DND-41 (cell line): ENCODE results near the gene PRXL2A.

Source experiments
- ATAC-seq: fragments of 200-7000 bp; cut with Tn5 transposase; 3 replicates; pipeline ENCODE4 v1.9.1; 2021; ENCODE audit warnings: low read depth; ENCODE audit not compliant: insufficient read depth
- DNase-seq: peaks from one replicate; pipeline ENCODE4 v3.0.0-alpha.2; 2020
- H2AFZ ChIP-seq: 2 replicates; pipeline ENCODE4 v1.6.0; 2012; ENCODE audit warnings: low read depth, low read length
- H3K27ac ChIP-seq: 2 replicates; pipeline ENCODE4 v1.5.1; 2012; ENCODE audit warnings: low read length, inconsistent platforms
- H3K27me3 ChIP-seq: fragments of 200-600 bp; sonication (generic); 2 replicates; pipeline ENCODE4 v1.6.0; 2012; ENCODE audit warnings: low read length, mild to moderate bottlenecking, inconsistent platforms; ENCODE audit not compliant: insufficient read depth, poor library complexity
- H3K36me3 ChIP-seq: 2 replicates; pipeline ENCODE4 v1.5.1; 2012; ENCODE audit warnings: low read length, inconsistent platforms; ENCODE audit not compliant: insufficient read depth
- H3K4me1 ChIP-seq: 2 replicates; pipeline ENCODE4 v1.5.1; 2012; ENCODE audit warnings: mild to moderate bottlenecking, low read length; ENCODE audit not compliant: insufficient read depth
- H3K4me2 ChIP-seq: 2 replicates; pipeline ENCODE4 v1.6.0; 2012; ENCODE audit warnings: mild to moderate bottlenecking, moderate library complexity, low read length, inconsistent platforms; ENCODE audit not compliant: insufficient read depth
- H3K4me3 ChIP-seq, 2 experiments: fragments of 200-600 bp in 1 of 2; shearing (Covaris generic) in 1 of 2; 2 replicates each; pipeline ENCODE4 v1.5.1; 2012 to 2016; ENCODE audit warnings: inconsistent platforms in 2 of 2, low read length in 2 of 2, mild to moderate bottlenecking in 2 of 2, low read depth in 1 of 2, moderate library complexity in 1 of 2
- H3K79me2 ChIP-seq: 2 replicates; pipeline ENCODE4 v1.6.0; 2012; ENCODE audit warnings: low read length, inconsistent platforms; ENCODE audit not compliant: insufficient read depth
- H3K9ac ChIP-seq: 2 replicates; pipeline ENCODE4 v1.6.0; 2012; ENCODE audit warnings: low read depth, mild to moderate bottlenecking, inconsistent platforms, low read length, moderate library complexity
- H3K9me3 ChIP-seq: 2 replicates; pipeline ENCODE4 v1.5.1; 2012; ENCODE audit warnings: low read length, moderate library complexity, mild to moderate bottlenecking, inconsistent platforms; ENCODE audit not compliant: insufficient read depth, severe bottlenecking
- H4K20me1 ChIP-seq: 2 replicates; pipeline ENCODE4 v1.6.0; 2012; ENCODE audit warnings: low read length; ENCODE audit not compliant: insufficient read depth
- EZH2 ChIP-seq: IDR thresholded peaks from 3 replicates; pipeline ENCODE4 v1.6.1; 2012; ENCODE audit warnings: borderline replicate concordance, low read depth, mild to moderate bottlenecking, moderate library complexity, low read length, inconsistent platforms; ENCODE audit not compliant: severe bottlenecking
- TF ChIP-seq, protein P1 (sequence below): IDR thresholded peaks from 2 replicates; pipeline ENCODE4 v1.5.1; 2012; ENCODE audit warnings: borderline replicate concordance, low read length, moderate library complexity, mild to moderate bottlenecking; ENCODE audit not compliant: poor library complexity, severe bottlenecking; ENCODE audit errors: extremely low read depth

The PRXL2A gene

DNA sequence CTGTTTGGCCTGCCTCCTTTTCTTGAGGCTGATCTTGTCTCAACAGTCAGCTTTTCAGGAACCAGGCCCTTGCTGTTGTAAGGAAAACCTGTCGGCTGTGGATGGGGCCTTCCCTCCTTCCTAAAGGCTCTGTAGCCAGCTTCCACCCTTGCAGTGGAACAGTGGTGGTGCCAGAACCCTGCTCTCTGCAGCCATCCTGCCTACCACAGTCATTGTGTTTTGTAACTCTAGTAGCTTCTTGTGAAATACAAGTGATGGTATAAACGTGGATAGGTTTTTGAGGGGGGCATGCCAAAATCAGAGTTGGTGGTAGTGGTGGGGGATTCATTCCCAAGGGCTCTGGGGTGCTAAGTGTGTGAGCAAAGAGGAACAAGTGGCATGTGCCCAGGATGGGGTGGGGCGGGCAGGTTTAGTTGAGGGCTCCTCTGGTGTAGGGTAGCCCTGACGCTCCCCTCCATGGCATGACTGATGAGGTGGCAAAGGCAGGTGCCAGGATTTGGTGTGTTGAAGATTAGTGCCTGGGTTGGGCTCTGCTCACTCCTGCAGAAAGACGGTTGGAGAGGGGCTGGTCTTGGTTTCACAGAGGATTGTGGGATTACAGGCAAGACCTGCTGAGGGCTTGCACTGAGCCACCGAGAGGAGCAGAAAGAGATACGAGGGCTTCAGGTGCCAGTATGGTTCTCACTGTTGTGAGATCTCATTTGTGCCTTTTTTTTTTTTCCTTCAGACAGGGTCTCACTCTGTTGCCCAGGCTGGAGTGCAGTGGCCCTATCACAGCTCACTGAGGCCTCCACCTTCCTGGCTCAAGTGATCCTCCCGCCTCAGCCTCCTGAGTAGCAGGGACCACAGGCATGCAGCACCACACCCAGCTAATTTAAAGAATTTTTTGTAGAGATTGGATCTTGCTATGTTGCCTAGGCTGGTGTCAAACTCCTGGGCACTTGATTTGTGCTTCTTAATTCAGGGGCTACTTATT lies 53.1 kb downstream of the PRXL2A start:
- ATAC-seq, result no peak
- no peak overlapping the region for H3K9ac ChIP-seq

DNA sequence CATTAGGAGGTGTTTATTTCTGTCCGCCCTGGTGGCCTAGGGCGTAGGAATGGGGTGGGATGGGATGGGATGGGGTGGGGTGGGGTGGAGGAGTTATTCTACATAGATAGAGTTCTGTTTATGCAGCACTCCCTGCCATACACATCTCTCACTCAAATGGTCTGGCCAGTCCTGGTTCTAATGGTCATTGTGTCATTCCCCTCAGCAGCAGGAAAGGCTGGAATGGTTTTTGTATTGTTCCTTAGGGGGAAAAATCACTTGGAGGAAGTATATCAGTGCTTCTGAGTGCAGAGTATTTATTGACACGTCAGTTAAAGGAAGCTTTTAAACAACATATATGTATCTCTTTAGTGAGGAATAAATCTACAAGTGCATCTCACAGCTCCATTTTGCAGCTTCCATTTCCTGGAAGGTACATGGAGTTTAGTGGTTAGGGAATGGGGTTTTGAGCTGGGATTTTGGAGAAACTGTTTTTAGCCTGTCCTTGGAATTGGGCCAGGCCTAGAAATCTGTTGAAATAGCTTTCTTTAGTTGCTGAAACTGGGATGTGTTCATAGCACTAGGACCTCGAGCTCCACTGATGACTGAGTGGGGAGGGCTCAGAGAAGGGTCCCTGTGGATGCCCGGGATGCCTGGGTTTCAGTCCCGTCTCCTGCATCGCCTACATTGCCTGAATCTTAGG lies 54.1 kb downstream of the PRXL2A start:
- no peak overlapping the region for H3K27ac ChIP-seq
- H3K4me3 ChIP-seq, result no peak overlapping the region
- no peak overlapping the region for H3K4me2 ChIP-seq
- H3K9me3 ChIP-seq, result no peaks in the 10 kb centered on the region
- no peak overlapping the region for H2AFZ ChIP-seq
- no peak for DNase-seq
- peaks cover 69% of the 10 kb centered on the region for H4K20me1 ChIP-seq
- no peak overlapping the region for H3K9ac ChIP-seq
- H3K27me3 ChIP-seq, result no peaks in the 10 kb centered on the region
- no peak for ATAC-seq
- H3K4me1 ChIP-seq, result peaks cover 39% of the 10 kb centered on the region
- H3K36me3 ChIP-seq, result no peaks in the 10 kb centered on the region
- H3K79me2 ChIP-seq, result peaks cover 84% of the 10 kb centered on the region
- TF ChIP-seq, protein P1, sequence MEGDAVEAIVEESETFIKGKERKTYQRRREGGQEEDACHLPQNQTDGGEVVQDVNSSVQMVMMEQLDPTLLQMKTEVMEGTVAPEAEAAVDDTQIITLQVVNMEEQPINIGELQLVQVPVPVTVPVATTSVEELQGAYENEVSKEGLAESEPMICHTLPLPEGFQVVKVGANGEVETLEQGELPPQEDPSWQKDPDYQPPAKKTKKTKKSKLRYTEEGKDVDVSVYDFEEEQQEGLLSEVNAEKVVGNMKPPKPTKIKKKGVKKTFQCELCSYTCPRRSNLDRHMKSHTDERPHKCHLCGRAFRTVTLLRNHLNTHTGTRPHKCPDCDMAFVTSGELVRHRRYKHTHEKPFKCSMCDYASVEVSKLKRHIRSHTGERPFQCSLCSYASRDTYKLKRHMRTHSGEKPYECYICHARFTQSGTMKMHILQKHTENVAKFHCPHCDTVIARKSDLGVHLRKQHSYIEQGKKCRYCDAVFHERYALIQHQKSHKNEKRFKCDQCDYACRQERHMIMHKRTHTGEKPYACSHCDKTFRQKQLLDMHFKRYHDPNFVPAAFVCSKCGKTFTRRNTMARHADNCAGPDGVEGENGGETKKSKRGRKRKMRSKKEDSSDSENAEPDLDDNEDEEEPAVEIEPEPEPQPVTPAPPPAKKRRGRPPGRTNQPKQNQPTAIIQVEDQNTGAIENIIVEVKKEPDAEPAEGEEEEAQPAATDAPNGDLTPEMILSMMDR, result no peak
- TF ChIP-seq EZH2, result no peak

More for the DNA sequence above, 53.1 kb downstream of the PRXL2A start:
- Histone ChIP-seq H3K4me1 (peaks cover 40% of the 10 kb centered on the region), H3K27ac (no peak overlapping the region), H3K4me2 (no peak overlapping the region), H3K9me3 (no peaks in the 10 kb centered on the region), H3K36me3 (no peaks in the 10 kb centered on the region), H3K79me2 (peaks cover 77% of the 10 kb centered on the region), H3K27me3 (no peaks in the 10 kb centered on the region), H4K20me1 (peaks cover 70% of the 10 kb centered on the region), H3K4me3 (no peak overlapping the region), H2AFZ (no peak overlapping the region)
- DNase-seq, result no peak
- TF ChIP-seq, protein P1, result no peak
- TF ChIP-seq EZH2, result no peak

DNA sequence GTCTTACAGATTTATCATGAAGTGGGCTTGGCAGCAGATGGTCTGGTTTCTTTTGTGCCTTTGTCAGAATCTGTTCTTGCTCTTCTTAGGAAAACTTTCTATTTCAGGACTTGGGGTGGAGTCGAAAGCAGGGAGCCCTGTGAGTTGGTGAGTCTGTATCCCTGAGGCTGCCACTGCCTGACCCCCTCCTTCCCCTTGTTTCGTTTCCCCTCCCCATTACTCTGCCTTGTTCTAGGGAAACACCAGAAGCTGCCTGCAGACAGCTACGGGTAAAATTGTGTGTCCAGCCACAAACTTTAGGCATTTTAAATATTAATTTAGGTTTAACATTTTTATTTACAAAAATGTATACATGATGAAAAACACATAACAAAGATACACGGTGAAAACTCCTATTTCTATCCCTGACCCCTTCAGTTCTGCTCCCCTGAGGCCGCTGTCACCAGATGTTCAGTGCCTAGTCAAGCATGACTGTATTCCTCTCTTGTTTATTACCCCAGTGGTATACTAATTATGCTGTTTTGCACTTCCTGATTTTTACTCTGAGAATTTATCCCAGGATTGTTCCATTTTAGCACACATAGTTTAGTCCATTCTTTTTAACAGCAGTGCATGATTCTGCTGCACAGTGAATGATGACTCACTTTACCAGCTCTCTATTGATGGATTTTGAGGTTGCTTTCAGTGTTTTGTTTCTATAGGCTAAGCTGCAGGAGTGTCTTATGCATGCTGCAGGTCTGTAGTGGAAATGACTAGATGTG lies 54.8 kb downstream of the PRXL2A start:
- ATAC-seq (no peak), DNase-seq (no peak)
- no peaks in the 10 kb centered on the region for H3K9me3 ChIP-seq
- H3K36me3 ChIP-seq, result no peaks in the 10 kb centered on the region
- H3K9ac ChIP-seq, result no peak overlapping the region
- H3K4me1 ChIP-seq, result peaks cover 36% of the 10 kb centered on the region
- H3K27me3 ChIP-seq, result no peaks in the 10 kb centered on the region
- H4K20me1 ChIP-seq, result peaks cover 63% of the 10 kb centered on the region
- H2AFZ ChIP-seq, result no peak overlapping the region
- no peak for TF ChIP-seq EZH2
- TF ChIP-seq, protein P1, result no peak
- peaks cover 84% of the 10 kb centered on the region for H3K79me2 ChIP-seq
- H3K4me2 ChIP-seq, result no peak overlapping the region
- no peak overlapping the region for H3K4me3 ChIP-seq
- H3K27ac ChIP-seq, result no peak overlapping the region
